Hepatocyte (in vitro differentiated cells): ENCODE measurements around the gene PPP1CC. TPM values are rescaled to one million over a fixed set of nuclear protein-coding genes. Genes with fewer than 3 reads are reported as not detected.

ENCODE experiments used
- DNase-seq: peaks from one replicate; pipeline ENCODE4 v3.0.0-alpha.2; 2016; ENCODE audit warnings: low spot score
- H2AFZ ChIP-seq: fragments of 200-600 bp; sonication (generic); 2 replicates; pipeline ENCODE4 v1.6.0; 2016; ENCODE audit warnings: antibody characterized with exemption, mild to moderate bottlenecking
- H3K27ac ChIP-seq: fragments of 200-600 bp; sonication (generic); 2 replicates; pipeline ENCODE4 v1.5.1; 2016; ENCODE audit warnings: mild to moderate bottlenecking
- H3K27me3 ChIP-seq: fragments of 200-600 bp; sonication (generic); 2 replicates; pipeline ENCODE4 v1.6.1; 2016
- H3K36me3 ChIP-seq: fragments of 200-600 bp; sonication (generic); replicated peaks from 2 replicates; pipeline ENCODE4 v1.5.1; 2016; ENCODE audit warnings: low read depth; ENCODE audit not compliant: insufficient read depth
- H3K4me1 ChIP-seq: fragments of 200-600 bp; sonication (generic); 2 replicates; pipeline ENCODE4 v1.5.1; 2016; ENCODE audit warnings: mild to moderate bottlenecking, moderate library complexity; ENCODE audit not compliant: insufficient read depth
- H3K4me2 ChIP-seq: fragments of 200-600 bp; sonication (generic); 2 replicates; pipeline ENCODE4 v1.6.0; 2016
- H3K4me3 ChIP-seq: fragments of 200-600 bp; sonication (generic); 2 replicates; pipeline ENCODE4 v1.5.1; 2016; ENCODE audit warnings: mild to moderate bottlenecking
- H3K79me2 ChIP-seq: fragments of 200-600 bp; sonication (generic); 2 replicates; pipeline ENCODE4 v1.6.0; 2017; ENCODE audit warnings: mild to moderate bottlenecking
- H3K9me2 ChIP-seq: fragments of 200-600 bp; sonication (generic); replicated peaks from 2 replicates; pipeline ENCODE4 v1.6.0; 2017; ENCODE audit warnings: mild to moderate bottlenecking; ENCODE audit not compliant: insufficient read depth
- H3K9me3 ChIP-seq: fragments of 200-600 bp; sonication (generic); 2 replicates; pipeline ENCODE4 v1.5.1; 2016; ENCODE audit warnings: low read depth, mild to moderate bottlenecking
- H4K20me1 ChIP-seq: fragments of 200-600 bp; sonication (generic); 2 replicates; pipeline ENCODE4 v1.6.0; 2016; ENCODE audit warnings: mild to moderate bottlenecking; ENCODE audit not compliant: insufficient read depth, poor library complexity, severe bottlenecking
- CTCF ChIP-seq: fragments of 200-600 bp; sonication (generic); IDR thresholded peaks from 2 replicates; pipeline ENCODE4 v1.5.1; 2016; ENCODE audit warnings: antibody characterized with exemption, mild to moderate bottlenecking; ENCODE audit not compliant: poor library complexity
- EZH2 ChIP-seq: fragments of 200-600 bp; sonication (generic); IDR thresholded peaks from 2 replicates; pipeline ENCODE4 v1.6.1; 2016; ENCODE audit warnings: antibody characterized with exemption, mild to moderate bottlenecking, borderline replicate concordance
- EZH2phosphoT487 ChIP-seq: fragments of 200-600 bp; sonication (generic); IDR thresholded peaks from one replicate; pipeline ENCODE4 v1.6.1; 2018; ENCODE audit warnings: antibody characterized with exemption, mild to moderate bottlenecking, low read depth, moderate library complexity; ENCODE audit not compliant: unreplicated experiment, severe bottlenecking
- WGBS: methylation state at CpG from one replicate; pipeline ENCODE4 v1.1.6; 2016; ENCODE audit warnings: low lambda C conversion rate; ENCODE audit errors: missing lambda C conversion rate; 5-methylcytosine and 5-hydroxymethylcytosine counted together
- polyA plus RNA-seq: library from polyadenylated mRNA; unstranded; fragments of >200 nt; fragmentation: Nextera tagmentation; extraction: Ambion mirVana; gene quantifications from 2 replicates; pipeline ENCODE4 v1.2.1, GENCODE V29; 2016
- total RNA-seq: library from RNA; depleted of rRNA; stranded (reverse); fragments of >200 nt; gene quantifications from 2 replicates; pipeline ENCODE4 v1.2.3, GENCODE V29; 2014

The PPP1CC gene
- total and polyA plus RNA-seq, 2 experiments from 2014 or later = 43.5 to 134 TPM

DNA sequence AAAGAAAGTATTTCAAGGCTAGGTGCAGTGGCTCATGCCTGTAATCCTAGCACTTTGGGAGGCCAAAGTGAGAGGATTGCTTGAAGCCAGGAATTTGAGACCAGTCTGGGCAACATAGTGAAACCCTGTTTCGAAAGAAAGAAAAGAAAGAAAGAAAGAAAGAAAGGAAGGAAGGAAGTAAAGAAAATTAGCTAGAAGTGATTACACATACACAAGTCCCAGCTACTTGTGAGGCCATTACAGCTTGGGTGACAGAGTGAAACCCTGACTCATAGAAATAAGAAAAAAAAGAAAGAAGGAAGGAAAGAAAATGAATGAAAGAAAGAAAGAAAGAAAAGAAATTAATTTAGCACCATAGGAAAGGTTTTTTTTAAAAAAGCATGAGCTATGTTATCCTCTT lies 33.3 kb upstream of the PPP1CC start:
- Histone ChIP-seq H3K36me3 (no peaks in the 10 kb centered on the region), H3K4me2 (no peak overlapping the region)

DNA sequence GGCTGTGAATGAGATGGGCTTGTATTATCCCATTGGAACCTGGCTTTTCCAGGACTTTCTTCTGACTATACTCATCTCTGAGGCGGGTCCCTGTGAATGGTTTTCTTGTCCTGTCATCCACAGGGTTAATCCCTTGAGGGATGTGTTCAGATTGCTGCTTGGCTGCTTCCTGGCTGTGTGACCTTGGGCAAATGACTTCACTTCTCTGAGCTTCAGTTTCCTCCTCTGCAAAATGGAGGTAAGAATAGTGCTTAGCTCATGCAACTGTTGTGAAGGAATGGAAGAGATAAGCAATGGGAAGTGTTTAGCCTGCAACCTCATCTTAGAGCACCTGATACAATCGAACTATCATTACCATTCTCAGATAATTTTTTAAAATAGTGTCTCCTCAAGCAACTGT lies 32.1 kb upstream of the PPP1CC start:
- Histone ChIP-seq H3K4me3 (no peak overlapping the region), H3K9me2 (no peaks in the 10 kb centered on the region), H3K4me1 (no peaks in the 10 kb centered on the region), H3K27ac (no peak overlapping the region), H3K79me2 (no peaks in the 10 kb centered on the region), H3K27me3 (no peaks in the 10 kb centered on the region), H2AFZ (no peak overlapping the region), H3K36me3 (no peaks in the 10 kb centered on the region), H4K20me1 (no peaks in the 10 kb centered on the region), H3K9me3 (no peaks in the 10 kb centered on the region), H3K4me2 (no peak overlapping the region)
- 98% methylated on average over 2 of the region's 2 CpGs for WGBS
- no peak for TF ChIP-seq EZH2phosphoT487
- no peak for DNase-seq

More for the DNA sequence above, 33.3 kb upstream of the PPP1CC start:
- Histone ChIP-seq H3K4me1 (no peaks in the 10 kb centered on the region), H3K79me2 (no peaks in the 10 kb centered on the region), H4K20me1 (no peaks in the 10 kb centered on the region), H3K9me3 (no peaks in the 10 kb centered on the region), H3K27ac (no peak overlapping the region), H2AFZ (no peak overlapping the region), H3K27me3 (no peaks in the 10 kb centered on the region), H3K4me3 (no peak overlapping the region), H3K9me2 (no peaks in the 10 kb centered on the region)
- TF ChIP-seq CTCF = no peak
- no peak for TF ChIP-seq EZH2
- TF ChIP-seq EZH2phosphoT487 = no peak
- 70% methylated on average over 1 of the region's 1 CpG for WGBS
- DNase-seq = no peak

GRCh38 chr12:110768960-110769359 lies 26.3 kb upstream of the PPP1CC start:
- Histone ChIP-seq H2AFZ (no peak overlapping the region), H3K4me1 (no peaks in the 10 kb centered on the region), H3K4me3 (no peak overlapping the region), H4K20me1 (no peaks in the 10 kb centered on the region), H3K27me3 (no peaks in the 10 kb centered on the region), H3K4me2 (no peak overlapping the region), H3K27ac (no peak overlapping the region), H3K9me3 (no peaks in the 10 kb centered on the region), H3K9me2 (no peaks in the 10 kb centered on the region), H3K79me2 (no peaks in the 10 kb centered on the region), H3K36me3 (no peaks in the 10 kb centered on the region)
- DNase-seq = no peak
- WGBS = 95% methylated on average over 5 of the region's 5 CpGs
- no peak for TF ChIP-seq CTCF
- TF ChIP-seq EZH2 = no peak
- TF ChIP-seq EZH2phosphoT487 = no peak

GRCh38 chr12:110767863-110768262 lies 25.2 kb upstream of the PPP1CC start:
- no peaks in the 10 kb centered on the region for H3K4me1 ChIP-seq
- no peaks in the 10 kb centered on the region for H4K20me1 ChIP-seq
- no peak overlapping the region for H3K4me2 ChIP-seq
- no peak overlapping the region for H3K4me3 ChIP-seq
- H3K9me2 ChIP-seq = no peaks in the 10 kb centered on the region
- no peaks in the 10 kb centered on the region for H3K9me3 ChIP-seq
- no peak overlapping the region for H3K27ac ChIP-seq
- TF ChIP-seq EZH2phosphoT487 (no peak), EZH2 (no peak), CTCF (no peak)
- 94% methylated on average over 3 of the region's 3 CpGs for WGBS
- no peaks in the 10 kb centered on the region for H3K79me2 ChIP-seq
- DNase-seq = no peak
- no peaks in the 10 kb centered on the region for H3K36me3 ChIP-seq
- H2AFZ ChIP-seq = no peak overlapping the region
- no peaks in the 10 kb centered on the region for H3K27me3 ChIP-seq
